ENCODE measurements around the gene DSCAML1. TPM values are rescaled to one million over a fixed set of nuclear protein-coding genes. Genes with fewer than 3 reads are reported as not detected.

The DSCAML1 gene
- total RNA-seq, 1 experiment from 2014 or later: not detected

- CTCF ChIA-PET: no interaction called here
- no peaks in the 10 kb centered on the region for H3K9me2 ChIP-seq (replicated peaks; ENCODE audit: low read length)
Measured at GRCh38 chr11:117837791-117838190, 40.8 kb upstream of the DSCAML1 start.

GRCh38 chr11:117837070-117837776 is 40.2 kb upstream of the DSCAML1 start:
- Histone ChIP-seq H3F3A (ENCODE audit: low read length, unreplicated experiment) (no peaks in the 10 kb centered on the region), H3K9me3 (ENCODE audit: low read length) (no peaks in the 10 kb centered on the region), H3K27ac (ENCODE audit: low read length) (no peak overlapping the region), H3K9ac (ENCODE audit: low read length) (no peak overlapping the region), H3K36me3 (ENCODE audit: low read depth, low read length) (no peaks in the 10 kb centered on the region), H3K4me1 (ENCODE audit: insufficient read depth, low read length) (no peaks in the 10 kb centered on the region), H3K9me2 (replicated peaks; ENCODE audit: low read length) (no peaks in the 10 kb centered on the region), H4K20me1 (ENCODE audit: low read length) (no peaks in the 10 kb centered on the region), H3K79me2 (ENCODE audit: low read length) (no peaks in the 10 kb centered on the region), H3K4me2 (ENCODE audit: low read length) (no peak overlapping the region), H3K27me3 (ENCODE audit: low read length) (peaks cover 92% of the 10 kb centered on the region), H2AFZ (ENCODE audit: low read length) (no peak overlapping the region), H3K4me3 (ENCODE audit: low read length) (no peak overlapping the region)
- POLR2A ChIA-PET (ENCODE audit: unreplicated experiment): no interaction called here
- DNase-seq (no peak), ATAC-seq (no peak)
- BruUV-seq (replicated peaks): no TSS peak
- TF ChIP-seq CTCF (conservative IDR thresholded peaks at IDR 0.05; ENCODE audit: low read depth, low read length): no peak
- TF ChIP-seq EZH2phosphoT487 (IDR thresholded peaks at IDR 0.05; ENCODE audit: borderline replicate concordance, low read length): no peak; the same call in 1 of the 2 replicates
- TF ChIP-seq EZH2 (IDR thresholded peaks at IDR 0.05; ENCODE audit: low read length, unreplicated experiment): no peak
- intact Hi-C loops (cut with micrococcal nuclease): no loop called here
- CTCF ChIA-PET: no interaction called here

More at GRCh38 chr11:117837791-117838190, 40.8 kb upstream of the DSCAML1 start:
- Histone ChIP-seq H2AFZ (ENCODE audit: low read length) (no peak overlapping the region), H3K9ac (ENCODE audit: low read length) (no peak overlapping the region), H3K27me3 (ENCODE audit: low read length) (peaks cover 87% of the 10 kb centered on the region), H3K27ac (ENCODE audit: low read length) (no peak overlapping the region), H3K4me3 (ENCODE audit: low read length) (no peak overlapping the region), H3K36me3 (ENCODE audit: low read depth, low read length) (no peaks in the 10 kb centered on the region), H3K4me2 (ENCODE audit: low read length) (no peak overlapping the region), H3F3A (ENCODE audit: low read length, unreplicated experiment) (no peaks in the 10 kb centered on the region), H3K4me1 (ENCODE audit: insufficient read depth, low read length) (no peaks in the 10 kb centered on the region), H3K79me2 (ENCODE audit: low read length) (no peaks in the 10 kb centered on the region), H4K20me1 (ENCODE audit: low read length) (no peaks in the 10 kb centered on the region), H3K9me3 (ENCODE audit: low read length) (no peaks in the 10 kb centered on the region)
- ATAC-seq (no peak), DNase-seq (no peak)
- BruUV-seq (replicated peaks): no TSS peak
- POLR2A ChIA-PET (ENCODE audit: unreplicated experiment): no interaction called here
- intact Hi-C loops (cut with micrococcal nuclease): no loop called here
- TF ChIP-seq EZH2phosphoT487 (IDR thresholded peaks at IDR 0.05; ENCODE audit: borderline replicate concordance, low read length): no peak; the same call in 1 of the 2 replicates
- TF ChIP-seq EZH2 (IDR thresholded peaks at IDR 0.05; ENCODE audit: low read length, unreplicated experiment): no peak
- TF ChIP-seq CTCF (conservative IDR thresholded peaks at IDR 0.05; ENCODE audit: low read depth, low read length): no peak
